ENCODE measurements around the gene ATP6V1C2.
A peak's percentile ranks its signal among the peaks of the same experiment; 100 is the strongest.

Gene ATP6V1C2

DNA sequence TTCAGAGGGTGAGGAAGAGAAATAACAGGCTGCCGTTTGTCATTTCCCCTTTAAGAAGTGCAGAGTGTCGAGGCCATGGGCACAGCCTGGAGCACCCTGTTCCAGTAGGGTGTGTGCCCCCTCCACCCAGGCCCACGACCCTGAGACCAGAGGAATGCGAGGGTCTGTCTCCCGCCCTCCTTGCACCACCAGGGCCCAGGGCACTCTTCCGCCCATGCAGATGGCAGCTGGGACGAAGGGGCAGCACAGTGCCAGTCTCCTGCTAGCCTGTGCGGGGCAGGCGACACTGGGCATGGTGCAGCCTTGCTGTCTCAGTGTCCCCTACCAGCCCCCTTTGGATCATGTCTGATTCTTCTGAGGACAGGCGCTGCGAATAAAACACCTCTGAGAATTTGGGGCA, 106.9 kb downstream of the ATP6V1C2 start:
- peak overlapping the region; percentile 63; the same call in 1 of the 2 replicates for H3K9ac ChIP-seq
- H3K27ac ChIP-seq, result peak overlapping the region; percentile 76
- H3K4me2 ChIP-seq, result peak overlapping the region; percentile 90
- H3K27me3 ChIP-seq, result no peaks in the 10 kb centered on the region
- TF ChIP-seq Cebpa-rat (IDR thresholded peaks at IDR 0.05), result no peak
- H3K4me1 ChIP-seq, result peaks cover 77% of the 10 kb centered on the region
- H4K20me1 ChIP-seq, result no peaks in the 10 kb centered on the region
- peak overlapping the region; percentile 49 for H3K4me3 ChIP-seq
- peaks cover 15% of the 10 kb centered on the region for H3K9me3 ChIP-seq
- no peaks in the 10 kb centered on the region for H3K36me3 ChIP-seq

DNA sequence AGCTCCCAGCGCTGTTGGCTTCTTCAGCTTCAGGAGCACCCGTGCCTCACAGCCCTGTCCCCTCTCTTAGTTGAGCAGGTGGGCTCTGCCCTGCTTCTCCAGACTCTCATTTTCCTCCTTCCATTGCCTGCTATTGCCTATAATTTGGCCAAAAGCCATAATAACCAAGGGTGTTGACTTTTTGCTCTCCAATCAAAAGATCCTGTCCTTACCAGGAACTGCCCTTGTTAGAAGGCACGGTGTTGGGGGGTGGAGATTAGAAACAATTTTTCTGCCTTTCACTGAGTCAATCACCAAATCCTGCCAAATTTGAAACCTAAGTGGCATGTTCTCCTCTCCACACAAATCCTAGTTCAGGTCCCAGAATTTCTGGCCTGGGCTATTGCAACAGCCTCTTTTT, 107.9 kb downstream of the ATP6V1C2 start:
- Histone ChIP-seq H3K4me3 (no peak overlapping the region), H3K4me1 (peaks cover 87% of the 10 kb centered on the region), H3K4me2 (peak overlapping the region; percentile 90), H3K9me3 (peaks cover 15% of the 10 kb centered on the region), H3K9ac (peak overlapping the region; percentile 63; the same call in 1 of the 2 replicates), H3K27me3 (no peaks in the 10 kb centered on the region), H3K36me3 (no peaks in the 10 kb centered on the region), H4K20me1 (no peaks in the 10 kb centered on the region), H3K27ac (peak overlapping the region; percentile 76; the same call in 1 of the 2 replicates)
- TF ChIP-seq Cebpa-rat (IDR thresholded peaks at IDR 0.05), result no peak

DNA sequence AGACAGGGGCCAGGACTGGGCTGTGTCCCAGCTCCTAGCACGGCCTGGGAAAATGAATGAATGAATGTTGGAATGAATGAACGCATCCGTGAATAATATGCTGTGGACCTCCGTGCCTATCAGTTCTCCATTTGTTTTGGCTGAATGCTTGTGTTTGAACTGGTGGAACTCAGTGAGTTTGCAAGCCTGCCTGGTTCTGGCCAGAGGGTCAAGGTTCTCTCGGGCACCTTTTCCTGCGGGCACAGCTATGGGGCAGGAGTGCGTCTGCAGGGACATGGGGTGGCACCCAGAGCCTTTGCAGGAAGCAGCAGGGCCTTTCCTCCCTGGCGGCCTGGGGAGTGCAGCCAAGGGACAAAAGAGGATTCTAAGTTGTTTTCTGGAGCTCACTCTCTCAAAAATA, 108.8 kb downstream of the ATP6V1C2 start:
- Histone ChIP-seq H3K4me3 (no peak overlapping the region), H3K4me1 (peaks cover 95% of the 10 kb centered on the region), H3K9ac (peak overlapping the region; percentile 59; the same call in 1 of the 2 replicates), H3K36me3 (no peaks in the 10 kb centered on the region), H3K4me2 (peak overlapping the region; percentile 90), H3K9me3 (peaks cover 15% of the 10 kb centered on the region), H4K20me1 (no peaks in the 10 kb centered on the region), H3K27ac (peak overlapping the region; percentile 80), H3K27me3 (no peaks in the 10 kb centered on the region)
- TF ChIP-seq Cebpa-rat (IDR thresholded peaks at IDR 0.05), result no peak

DNA sequence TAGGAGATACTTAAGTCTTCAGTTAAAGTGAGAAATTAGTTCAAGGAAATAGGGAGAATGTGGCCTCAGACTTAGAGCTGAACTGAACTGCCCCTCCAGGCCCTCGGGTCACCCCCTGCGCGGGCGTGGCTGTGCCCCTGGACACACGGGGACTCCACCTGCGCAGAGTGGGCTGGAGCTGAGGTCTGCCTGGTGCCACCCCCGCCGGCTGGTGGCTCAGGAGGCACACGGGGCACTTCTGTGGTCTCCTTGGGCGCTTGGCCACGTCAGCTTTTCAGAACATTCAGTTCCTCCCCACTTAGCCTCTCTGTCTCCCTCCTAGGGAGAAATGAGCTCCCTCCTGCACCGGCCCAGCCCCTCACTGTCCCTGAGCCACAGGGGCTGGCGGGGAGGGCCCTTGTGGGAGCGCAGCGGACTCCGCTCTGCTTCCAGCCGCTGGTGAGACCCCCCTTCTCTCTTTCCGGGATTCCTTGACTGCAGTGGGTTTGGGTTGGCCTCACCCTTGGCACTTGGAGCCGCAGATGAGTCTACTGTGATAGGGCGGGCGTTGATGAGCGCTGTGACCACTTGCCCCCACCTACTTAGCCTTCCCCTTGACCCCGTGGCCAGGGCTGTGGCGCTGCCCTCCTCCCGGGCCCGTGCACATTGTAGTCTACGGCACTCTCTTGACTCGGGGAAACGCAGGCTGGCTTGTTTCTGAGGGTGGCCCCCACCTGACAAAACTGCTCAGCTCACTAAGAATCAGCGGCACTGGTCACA, 109.4 kb downstream of the ATP6V1C2 start:
- Histone ChIP-seq H3K4me1 (peaks cover 99% of the 10 kb centered on the region), H3K9me3 (peaks cover 12% of the 10 kb centered on the region), H3K9ac (peak overlapping the region; percentile 59; the same call in 1 of the 2 replicates), H3K27ac (peak overlapping the region; percentile 80), H3K4me3 (peak overlapping the region; percentile 21; the same call in 1 of the 2 replicates), H3K36me3 (no peaks in the 10 kb centered on the region), H3K27me3 (no peaks in the 10 kb centered on the region), H4K20me1 (no peaks in the 10 kb centered on the region), H3K4me2 (peak overlapping the region; percentile 90)
- no peak for TF ChIP-seq Cebpa-rat (IDR thresholded peaks at IDR 0.05)

DNA sequence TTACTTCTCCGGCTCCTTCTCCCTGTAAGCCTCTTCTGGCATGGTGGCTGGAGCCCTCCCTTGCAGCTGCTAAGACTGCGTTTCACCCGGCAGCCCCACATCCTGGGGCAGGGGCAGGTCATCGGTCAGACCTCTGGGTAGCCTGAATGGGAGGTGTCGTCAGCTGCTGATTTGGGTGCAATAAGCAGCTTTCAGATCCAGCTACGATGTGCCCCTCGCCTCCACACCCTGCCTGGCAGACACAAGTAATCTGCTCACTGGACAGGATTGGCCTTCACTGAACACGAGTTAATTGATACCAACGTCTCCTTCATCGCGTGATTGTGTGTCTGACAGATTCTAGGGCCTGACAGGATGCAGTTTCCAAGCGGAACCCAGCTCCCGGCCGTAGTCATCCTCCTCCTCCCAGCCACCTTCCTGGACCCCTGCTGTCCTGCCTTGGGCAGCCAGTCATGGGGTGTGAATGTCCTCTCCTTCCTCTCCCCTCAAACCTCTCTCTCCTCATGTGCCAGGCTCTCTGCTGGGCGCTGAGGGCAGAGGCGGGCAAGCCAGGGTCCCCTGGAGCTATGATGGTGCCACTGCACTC, 110.1 kb downstream of the ATP6V1C2 start:
- H3K36me3 ChIP-seq, result no peaks in the 10 kb centered on the region
- H3K27ac ChIP-seq, result peak overlapping the region; percentile 80
- TF ChIP-seq Cebpa-rat (IDR thresholded peaks at IDR 0.05), result no peak
- H3K4me2 ChIP-seq, result peak overlapping the region; percentile 90
- peak overlapping the region; percentile 59; the same call in 1 of the 2 replicates for H3K9ac ChIP-seq
- no peaks in the 10 kb centered on the region for H4K20me1 ChIP-seq
- H3K4me1 ChIP-seq, result peaks cover 95% of the 10 kb centered on the region
- H3K27me3 ChIP-seq, result no peaks in the 10 kb centered on the region
- H3K4me3 ChIP-seq, result peak overlapping the region; percentile 21; the same call in 1 of the 2 replicates
- H3K9me3 ChIP-seq, result peaks cover 5% of the 10 kb centered on the region; the same call in 1 of the 2 replicates

DNA sequence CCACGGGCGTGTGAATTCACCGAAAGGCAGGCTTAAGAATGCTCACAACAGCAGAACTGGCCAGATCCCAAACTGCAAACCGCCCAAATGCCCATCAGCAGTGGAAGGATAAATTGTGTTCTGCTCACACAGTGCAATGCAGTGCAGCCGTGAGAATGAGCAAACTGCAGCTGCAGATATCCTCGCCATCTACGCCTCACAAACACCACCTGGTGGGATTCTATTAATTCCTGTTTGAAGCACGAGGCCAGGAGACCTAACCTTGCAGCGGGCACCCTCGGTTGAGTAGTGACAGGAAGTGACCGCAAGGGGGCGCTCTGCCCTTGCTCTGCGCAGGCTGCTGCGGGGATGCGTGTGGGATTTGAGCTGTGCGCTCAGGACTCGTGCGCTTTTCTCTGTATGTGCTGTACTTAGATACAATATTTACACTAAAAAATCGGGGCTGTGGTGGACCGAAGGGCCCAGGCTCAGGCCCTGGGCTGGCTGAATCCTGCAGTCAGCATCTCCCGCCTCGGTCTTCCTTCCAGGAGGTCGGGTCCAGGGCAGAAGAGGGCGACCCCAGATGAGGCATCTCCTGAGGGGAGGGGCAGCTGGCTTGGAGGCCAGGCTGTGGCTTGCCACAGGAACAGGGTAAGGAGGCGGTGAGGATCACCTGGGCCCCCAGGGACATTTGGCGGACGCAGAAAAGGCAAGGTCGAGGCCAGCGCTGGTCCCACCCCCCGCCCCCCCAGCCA, 110.9 kb downstream of the ATP6V1C2 start:
- Histone ChIP-seq H3K9ac (no peak overlapping the region; the same call in 1 of the 2 replicates), H4K20me1 (no peaks in the 10 kb centered on the region), H3K27ac (peak overlapping the region; percentile 24; the same call in 1 of the 2 replicates), H3K9me3 (no peaks in the 10 kb centered on the region), H3K36me3 (no peaks in the 10 kb centered on the region), H3K4me3 (no peak overlapping the region), H3K4me1 (peaks cover 86% of the 10 kb centered on the region), H3K27me3 (no peaks in the 10 kb centered on the region), H3K4me2 (peak overlapping the region; percentile 90)
- no peak for TF ChIP-seq Cebpa-rat (IDR thresholded peaks at IDR 0.05)

DNA sequence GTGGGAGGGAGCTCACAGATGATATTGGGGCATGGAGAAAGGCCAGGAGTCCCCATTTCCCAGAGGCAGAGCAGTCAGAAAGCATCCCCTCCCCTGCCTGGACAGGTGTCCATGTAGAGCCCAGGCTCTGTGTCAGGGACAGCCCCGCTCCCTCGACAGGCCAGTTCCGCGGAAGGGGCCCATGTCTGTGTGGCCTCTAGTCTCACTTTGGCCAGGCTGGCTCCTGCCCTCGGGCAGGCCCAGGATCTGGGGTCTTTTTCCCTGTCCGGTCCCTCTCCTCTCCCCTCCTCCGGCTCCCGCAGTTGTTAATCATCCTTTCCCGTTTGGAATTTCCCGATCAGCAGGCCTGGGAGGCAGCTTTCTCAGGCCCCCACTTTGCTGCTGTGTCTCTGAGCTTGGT, 111.6 kb downstream of the ATP6V1C2 start:
- H3K27ac ChIP-seq, result peak overlapping the region; percentile 24; the same call in 1 of the 2 replicates
- H3K4me1 ChIP-seq, result peaks cover 79% of the 10 kb centered on the region
- H4K20me1 ChIP-seq, result no peaks in the 10 kb centered on the region
- H3K9me3 ChIP-seq, result no peaks in the 10 kb centered on the region
- H3K9ac ChIP-seq, result no peak overlapping the region; the same call in 1 of the 2 replicates
- TF ChIP-seq Cebpa-rat (IDR thresholded peaks at IDR 0.05), result no peak
- peak overlapping the region; percentile 90 for H3K4me2 ChIP-seq
- H3K4me3 ChIP-seq, result no peak overlapping the region
- no peaks in the 10 kb centered on the region for H3K36me3 ChIP-seq
- no peaks in the 10 kb centered on the region for H3K27me3 ChIP-seq

DNA sequence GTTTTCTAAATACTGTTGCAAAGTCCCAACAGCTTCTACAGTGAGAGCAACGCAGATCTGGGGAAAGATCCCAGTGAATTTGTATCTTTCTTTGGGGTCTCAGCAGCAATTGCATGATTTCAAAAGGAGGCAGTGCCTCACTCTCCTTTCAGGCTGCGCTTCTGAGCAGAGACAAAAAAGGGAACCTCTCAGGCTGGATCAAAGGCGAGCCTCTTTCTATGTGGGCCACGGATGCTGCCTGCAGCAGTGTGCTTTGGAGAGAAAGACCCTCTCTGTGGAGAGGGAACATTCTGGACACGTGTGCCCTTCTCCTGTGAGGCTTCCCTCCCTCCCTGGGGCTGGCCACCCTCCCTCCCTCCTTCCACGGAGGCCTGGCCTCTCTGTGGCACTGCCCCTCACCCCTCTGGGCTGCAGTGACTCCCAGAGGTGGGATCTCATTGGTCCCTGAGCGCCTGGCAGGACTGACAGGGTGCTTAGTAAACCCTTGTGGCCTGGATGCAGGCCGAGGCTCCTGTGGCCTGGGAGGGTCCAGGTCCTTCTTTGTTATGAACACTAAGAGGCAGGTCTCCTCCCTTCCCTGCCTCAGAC, 112.7 kb downstream of the ATP6V1C2 start:
- no peaks in the 10 kb centered on the region for H4K20me1 ChIP-seq
- peaks cover 68% of the 10 kb centered on the region for H3K4me1 ChIP-seq
- no peaks in the 10 kb centered on the region for H3K36me3 ChIP-seq
- no peak overlapping the region for H3K4me3 ChIP-seq
- peak overlapping the region; percentile 77; the same call in 1 of the 2 replicates for H3K27ac ChIP-seq
- H3K9ac ChIP-seq, result peak overlapping the region; percentile 50; the same call in 1 of the 2 replicates
- H3K9me3 ChIP-seq, result no peaks in the 10 kb centered on the region
- no peak for TF ChIP-seq Cebpa-rat (IDR thresholded peaks at IDR 0.05)
- H3K4me2 ChIP-seq, result peak overlapping the region; percentile 90
- H3K27me3 ChIP-seq, result no peaks in the 10 kb centered on the region
